HepG2 (cell line): Measurements from ENCODE around the gene LRR1. TPM values are rescaled to one million over a fixed set of nuclear protein-coding genes. Genes with fewer than 3 reads are reported as not detected.

Experiments used
- ATAC-seq: fragments of 200-7000 bp; cut with Tn5 transposase; 3 replicates; pipeline ENCODE4 v1.9.1; 2020; ENCODE audit warnings: mild to moderate bottlenecking, moderate library complexity
- BruUV-seq: library from RNA; stranded (reverse); fragments of 400-500 nt; replicated peaks from 2 replicates; lab custom pipeline; 2021; lab: Mats Ljungman, UMichigan
- CTCF ChIA-PET: fragments of 300-600 bp; formaldehyde crosslinking; extraction: SDS; loops from one replicate; lab custom pipeline; 2021; ENCODE audit warnings: low total read pairs, inconsistent platforms, low intra/inter-chr PET ratio; lab: Yijun Ruan, JAX
- POLR2A ChIA-PET: fragments of 350-600 bp; sonication (Branson Sonifier 250); formaldehyde crosslinking; loops from one replicate; lab custom pipeline; 2020; ENCODE audit warnings: antibody characterized with exemption, inconsistent platforms; lab: Yijun Ruan, JAX
- DNase-seq: peaks from one replicate; pipeline ENCODE4 v3.0.0-alpha.2; 2015; ENCODE audit warnings: low spot score
- FAIRE-seq: peaks from 3 replicates; lab custom pipeline; 2011; peaks lifted over from hg19 to GRCh38; lab: Jason Lieb, UNC
- H2AFZ ChIP-seq: one replicate; pipeline ENCODE4 v1.6.1; 2011; ENCODE audit warnings: low read length, inconsistent platforms
- H3K27ac ChIP-seq: fragments of 300-600 bp; 3 replicates; pipeline ENCODE4 v1.8.0; 2011; ENCODE audit warnings: mixed run types, mild to moderate bottlenecking, mixed read lengths, low read length, inconsistent platforms; ENCODE audit not compliant: insufficient read depth; ENCODE audit errors: extremely low read length
- H3K27me3 ChIP-seq, 2 experiments: fragments of 200-600 bp in 1 of 2; 2 replicates in 1 of 2; 3 replicates in 1 of 2; pipeline versions ENCODE4 v1.6.0 to v1.8.0; 2011; ENCODE audit warnings: low read length in 2 of 2, mild to moderate bottlenecking in 2 of 2, moderate library complexity in 2 of 2, inconsistent platforms in 1 of 2; ENCODE audit not compliant: insufficient read depth in 2 of 2, control insufficient read depth in 1 of 2
- H3K36me3 ChIP-seq, 2 experiments: fragments of 200-600 bp in 1 of 2; replicated peaks in 1 of 2; 2 replicates in 1 of 2; 3 replicates in 1 of 2; pipeline versions ENCODE4 v1.5.1 to v1.8.0; 2011; ENCODE audit warnings: low read length in 2 of 2, inconsistent platforms in 1 of 2; ENCODE audit not compliant: insufficient read depth in 2 of 2, control insufficient read depth in 1 of 2
- H3K4me1 ChIP-seq: 2 replicates; pipeline ENCODE4 v1.5.1; 2012; ENCODE audit warnings: low read length, inconsistent platforms; ENCODE audit not compliant: insufficient read depth
- H3K4me2 ChIP-seq: 2 replicates; pipeline ENCODE4 v1.6.0; 2011; ENCODE audit warnings: low read depth, low read length, inconsistent platforms
- H3K4me3 ChIP-seq, 3 experiments: fragments of 200-600 bp in 1 of 3; sonication (generic), shearing (Covaris generic) in 1 of 3; replicated peaks in 1 of 3; 2 replicates each; pipeline ENCODE4 v1.5.1; 2011 to 2016; ENCODE audit warnings: low read length in 3 of 3, inconsistent platforms in 2 of 3, low read depth in 2 of 3, mild to moderate bottlenecking in 2 of 3, control low read depth in 1 of 3, mixed read lengths in 1 of 3; ENCODE audit not compliant: insufficient read depth in 1 of 3
- H3K79me2 ChIP-seq: one replicate; pipeline ENCODE4 v1.6.1; 2011; ENCODE audit warnings: low read length, inconsistent platforms; ENCODE audit not compliant: insufficient read depth
- H3K9ac ChIP-seq: 2 replicates; pipeline ENCODE4 v1.6.0; 2011; ENCODE audit warnings: mild to moderate bottlenecking, low read depth, low read length, inconsistent platforms; ENCODE audit not compliant: insufficient read depth
- H3K9me3 ChIP-seq: 2 replicates; pipeline ENCODE4 v1.5.1; 2012; ENCODE audit warnings: mild to moderate bottlenecking, low read length
- H4K20me1 ChIP-seq: 2 replicates; pipeline ENCODE4 v1.6.0; 2011; ENCODE audit warnings: inconsistent platforms, mild to moderate bottlenecking, low read length, moderate library complexity; ENCODE audit not compliant: insufficient read depth
- POLR2A ChIP-seq, 2 experiments: IDR thresholded peaks; 2 replicates each; pipeline ENCODE4 v1.6.1; 2011; ENCODE audit warnings: low read depth in 2 of 2, low read length in 2 of 2, mild to moderate bottlenecking in 1 of 2, moderate library complexity in 1 of 2; ENCODE audit not compliant: insufficient read depth in 1 of 2
- POLR2AphosphoS2 ChIP-seq: IDR thresholded peaks from 2 replicates; pipeline ENCODE4 v1.6.1; 2011; ENCODE audit warnings: low read depth, low read length, improper control_type of control experiment
- POLR2G ChIP-seq: fragments of 200-400 bp; formaldehyde crosslinking; IDR thresholded peaks from 2 replicates; pipeline ENCODE4 v1.6.1; 2018; ENCODE audit warnings: mild to moderate bottlenecking, low read depth, low read length, moderate library complexity
- RBM22 ChIP-seq: fragments of 200-400 bp; formaldehyde crosslinking; optimal IDR thresholded peaks from 2 replicates; pipeline ENCODE3; 2017; ENCODE audit warnings: mild to moderate bottlenecking, low read length, moderate library complexity
- REPIN1 ChIP-seq: sonication (generic); formaldehyde crosslinking; IDR thresholded peaks from 2 replicates; pipeline ENCODE4 v1.8.0; 2022; ENCODE audit warnings: missing genetic modification reagents, low read depth, mild to moderate bottlenecking, borderline replicate concordance
- ZNF253 ChIP-seq: sonication (generic); formaldehyde crosslinking; IDR thresholded peaks from 2 replicates; pipeline ENCODE4 v1.8.0; 2022; ENCODE audit warnings: mild to moderate bottlenecking, missing genetic modification reagents, borderline replicate concordance
- ZNF430 ChIP-seq: sonication (generic); formaldehyde crosslinking; IDR thresholded peaks from 2 replicates; pipeline ENCODE4 v1.9.0; 2021; ENCODE audit warnings: mild to moderate bottlenecking, missing genetic modification reagents
- ZNF652 ChIP-seq: IDR thresholded peaks from 2 replicates; pipeline ENCODE4 v1.6.1; 2016; ENCODE audit warnings: low read depth, borderline replicate concordance
- WGBS: methylation state at CpG from one replicate; pipeline ENCODE4 v1.1.6; 2017; ENCODE audit warnings: low lambda C conversion rate; 5-methylcytosine and 5-hydroxymethylcytosine counted together
- in situ Hi-C: cut with HindIII; loops from 2 replicates; pipeline ENCODE4 v1.10.0; 2017; ENCODE audit warnings: low pct_unique_long_range_greater_than_20kb; ENCODE audit not compliant: extremely low pct_ligation_motif_present
- intact Hi-C: fragments of 100-400 bp; cut with micrococcal nuclease; formaldehyde crosslinking; loops from one replicate; pipeline ENCODE4 v1.10.0; 2022; ENCODE audit not compliant: unreplicated experiment
- polyA plus RNA-seq, 8 experiments: library from polyadenylated mRNA; depleted of rRNA in 3 of 8; stranded (reverse) in 7 of 8; unstranded in 1 of 8; fragments of >200 nt; fragmentation: Illumina TruSeq in 4 of 8; extraction: Trizol in 4 of 8; gene quantifications; 2 replicates each; pipeline versions ENCODE4 v1.2.1 to v1.2.3, GENCODE V29; 2011 to 2016; ENCODE audit warnings: low read depth in 4 of 8, missing spikeins in 1 of 8, mixed read lengths in 1 of 8; ENCODE audit not compliant: insufficient read depth in 1 of 8
- total RNA-seq, 5 experiments: library from RNA; depleted of rRNA; stranded (reverse); fragments of >200 nt; fragmentation: Illumina TruSeq; extraction: Trizol; gene quantifications; 2 replicates each; pipeline ENCODE4 v1.2.3, GENCODE V29; 2016; ENCODE audit warnings: low read depth in 1 of 5
- TF ChIP-seq, protein P1 (sequence below): sonication (generic); formaldehyde crosslinking; IDR thresholded peaks from 2 replicates; pipeline ENCODE4 v1.4.0; 2020; ENCODE audit warnings: mild to moderate bottlenecking, low read depth, missing genetic modification reagents
- TF ChIP-seq, protein P2 (sequence below): sonication (generic); formaldehyde crosslinking; IDR thresholded peaks from 2 replicates; pipeline ENCODE4 v1.4.0; 2020; ENCODE audit warnings: missing genetic modification reagents, mild to moderate bottlenecking, borderline replicate concordance
- TF ChIP-seq, protein P3 (sequence below): sonication (generic); formaldehyde crosslinking; IDR thresholded peaks from 2 replicates; pipeline ENCODE4 v1.8.0; 2022; ENCODE audit warnings: low read depth, missing genetic modification reagents

The LRR1 gene
- total and polyA plus RNA-seq, 2 of the 13 experiments (the other 11 are each of a cell fraction or from before 2014, with no cell fraction given) = 7.0 to 36.2 TPM

DNA sequence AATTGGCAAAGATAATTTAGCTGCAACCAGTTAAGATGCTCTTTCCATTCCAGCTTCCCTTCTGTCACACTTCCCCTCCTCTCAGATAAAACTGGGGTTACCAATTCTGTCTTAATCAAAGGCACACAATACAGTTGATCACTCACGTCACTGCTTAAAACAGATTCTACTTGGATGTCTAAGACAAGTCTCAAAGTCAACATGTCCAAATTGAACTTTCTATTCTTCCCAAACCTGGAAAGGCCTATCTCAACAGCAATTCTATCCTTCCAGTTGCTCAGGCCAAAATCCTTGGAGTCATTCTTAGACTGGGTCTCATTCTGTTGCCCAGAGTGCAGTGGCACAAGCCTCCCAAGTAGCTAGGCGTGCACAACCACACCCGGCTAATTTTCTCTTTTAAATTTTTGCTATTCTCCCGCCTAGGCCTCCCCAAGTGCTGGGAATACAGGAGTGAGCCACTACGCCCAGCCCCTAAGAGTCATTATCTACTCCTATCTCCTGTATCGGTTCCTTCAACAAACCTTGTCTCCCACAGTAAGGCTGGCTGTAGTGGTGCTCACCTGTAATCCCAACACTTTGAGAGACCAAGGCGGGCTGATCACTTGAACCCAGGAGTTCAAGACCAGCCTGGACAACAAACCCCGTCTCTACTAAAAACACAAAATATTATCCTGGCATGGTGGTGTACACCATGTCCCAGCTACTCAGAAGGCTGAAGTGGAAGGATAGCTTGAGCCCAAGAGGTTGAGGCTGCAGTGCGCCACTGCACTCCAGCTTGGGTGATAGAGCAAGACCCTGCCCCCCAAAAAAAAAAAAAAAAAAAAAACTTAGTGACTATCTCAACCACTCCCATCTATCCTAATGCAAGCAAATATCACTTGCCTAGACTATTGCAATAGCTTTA lies 17.3 kb upstream of the LRR1 start:
- H4K20me1 ChIP-seq = peaks cover 57% of the 10 kb centered on the region
- POLR2A ChIA-PET = interaction anchor here (2.3 kb wide), 1 partner anchor 39 kb away, joined by 8 read pairs; the partner anchor contains the start of genes MGAT2 and RPL36AL
- TF ChIP-seq ZNF430 (CRISPR knock-in tag) (no peak), RBM22 (peak; percentile 93), ZNF253 (no peak), POLR2A (IDR thresholded peaks at IDR 0.05; ENCODE audit: insufficient read depth in 1 of 2, low read depth in 2 of 2, low read length in 2 of 2) (peak; percentile 9 to 23; a peak in 1 of 4 replicates), ZNF652 (CRISPR knock-in tag) (no peak), REPIN1 (CRISPR knock-in tag) (0 out of 2 replicates have a peak, but pooled peaks have one; percentile 28), POLR2AphosphoS2 (peak; percentile 8; the same call in 1 of the 2 replicates), POLR2G (peak; percentile 68)
- TF ChIP-seq, protein P1, sequence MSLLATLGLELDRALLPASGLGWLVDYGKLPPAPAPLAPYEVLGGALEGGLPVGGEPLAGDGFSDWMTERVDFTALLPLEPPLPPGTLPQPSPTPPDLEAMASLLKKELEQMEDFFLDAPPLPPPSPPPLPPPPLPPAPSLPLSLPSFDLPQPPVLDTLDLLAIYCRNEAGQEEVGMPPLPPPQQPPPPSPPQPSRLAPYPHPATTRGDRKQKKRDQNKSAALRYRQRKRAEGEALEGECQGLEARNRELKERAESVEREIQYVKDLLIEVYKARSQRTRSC (CRISPR knock-in tag) = no peak
- TF ChIP-seq, protein P2, sequence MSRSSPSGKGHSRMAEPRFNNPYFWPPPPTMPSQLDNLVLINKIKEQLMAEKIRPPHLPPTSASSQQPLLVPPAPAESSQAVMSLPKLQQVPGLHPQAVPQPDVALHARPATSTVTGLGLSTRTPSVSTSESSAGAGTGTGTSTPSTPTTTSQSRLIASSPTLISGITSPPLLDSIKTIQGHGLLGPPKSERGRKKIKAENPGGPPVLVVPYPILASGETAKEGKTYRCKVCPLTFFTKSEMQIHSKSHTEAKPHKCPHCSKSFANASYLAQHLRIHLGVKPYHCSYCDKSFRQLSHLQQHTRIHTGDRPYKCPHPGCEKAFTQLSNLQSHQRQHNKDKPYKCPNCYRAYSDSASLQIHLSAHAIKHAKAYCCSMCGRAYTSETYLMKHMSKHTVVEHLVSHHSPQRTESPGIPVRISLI (CRISPR knock-in tag) = peak; percentile 46; the same call in 1 of the 2 replicates
- TF ChIP-seq, protein P3, sequence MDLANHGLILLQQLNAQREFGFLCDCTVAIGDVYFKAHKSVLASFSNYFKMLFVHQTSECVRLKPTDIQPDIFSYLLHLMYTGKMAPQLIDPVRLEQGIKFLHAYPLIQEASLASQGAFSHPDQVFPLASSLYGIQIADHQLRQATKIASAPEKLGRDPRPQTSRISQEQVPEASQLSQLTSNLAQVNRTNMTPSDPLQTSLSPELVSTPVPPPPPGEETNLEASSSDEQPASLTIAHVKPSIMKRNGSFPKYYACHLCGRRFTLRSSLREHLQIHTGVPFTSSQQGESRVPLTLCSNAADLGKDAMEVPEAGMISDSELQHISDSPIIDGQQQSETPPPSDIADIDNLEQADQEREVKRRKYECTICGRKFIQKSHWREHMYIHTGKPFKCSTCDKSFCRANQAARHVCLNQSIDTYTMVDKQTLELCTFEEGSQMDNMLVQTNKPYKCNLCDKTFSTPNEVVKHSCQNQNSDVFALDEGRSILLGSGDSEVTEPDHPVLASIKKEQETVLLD (CRISPR knock-in tag) = no peak
- TF ChIP-seq, all 625 proteins: peak for 6

More for the DNA sequence above, 17.3 kb upstream of the LRR1 start:
- H3K9me3 ChIP-seq = no peaks in the 10 kb centered on the region
- no peak overlapping the region for H3K4me3 ChIP-seq
- FAIRE-seq = no peak
- intact Hi-C loops = no loop called here
- H3K27ac ChIP-seq = no peak overlapping the region
- H3K4me2 ChIP-seq = no peak overlapping the region
- H3K79me2 ChIP-seq = peaks cover 61% of the 10 kb centered on the region
- H3K9ac ChIP-seq = no peak overlapping the region
- no peak overlapping the region for H2AFZ ChIP-seq
- no TSS peak for BruUV-seq
- H3K36me3 ChIP-seq = peaks cover 11 to 28% of the 10 kb centered on the region in 2 experiments
- WGBS = 93% methylated on average over 9 of the region's 9 CpGs
- no peak for ATAC-seq
- in situ Hi-C loops = no loop called here
- CTCF ChIA-PET = no interaction called here
- no peak for DNase-seq
- peaks cover 30% of the 10 kb centered on the region for H3K4me1 ChIP-seq
- H3K27me3 ChIP-seq = no peaks in the 10 kb centered on the region; a peak in 1 of 5 replicates
